ENCODE data around the gene LPIN2.
"Not testable (repeated sequence)": the region's sequence is repeated elsewhere in the genome, so short reads cannot be mapped to it uniquely, and the experiment has no call there.

Gene LPIN2

GRCh38 chr18:3013024-3013804 is at the start of gene LPIN2:
TSS of gene LPIN2 (minus strand) at chr18:3013144. CDS start at chr18:2960840, 52,304 bp downstream.
- peak; percentile 93 to 94 for DNase-seq

GRCh38 chr18:3061581-3062312 is 48.8 kb upstream of the LPIN2 start:
- peak in 1 of 2 donors; percentile 25 for DNase-seq

- DNase-seq = peak; percentile 34 to 36
Observed at GRCh38 chr18:3060667-3061580, 48.0 kb upstream of the LPIN2 start.

GRCh38 chr18:3059272-3059671 is 46.3 kb upstream of the LPIN2 start:
- DNase-seq = no peak

- no peak for DNase-seq
Observed at GRCh38 chr18:3058328-3059191, 45.6 kb upstream of the LPIN2 start.

DNA sequence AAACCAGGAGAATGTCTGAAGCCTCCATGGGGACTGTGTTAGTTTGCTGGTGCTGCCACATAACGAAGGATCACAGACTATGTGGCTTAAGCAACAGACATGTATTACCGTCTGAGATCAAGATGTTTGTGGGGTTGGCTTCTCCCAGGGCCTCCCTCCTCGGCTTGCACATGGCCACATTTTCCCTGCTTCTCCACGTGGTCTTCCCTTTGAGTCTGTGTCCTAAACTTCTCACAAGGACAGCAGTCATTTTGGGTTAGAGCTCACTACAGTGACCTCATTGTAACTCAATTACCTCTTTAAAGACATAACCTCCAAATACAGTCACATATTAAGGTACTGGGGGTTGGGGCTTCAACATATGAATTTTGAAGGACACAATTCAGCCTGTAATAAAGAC is 44.6 kb upstream of the LPIN2 start:
- no peak for DNase-seq

- no peak for DNase-seq
Observed at GRCh38 chr18:3056311-3056710, 43.4 kb upstream of the LPIN2 start.

DNA sequence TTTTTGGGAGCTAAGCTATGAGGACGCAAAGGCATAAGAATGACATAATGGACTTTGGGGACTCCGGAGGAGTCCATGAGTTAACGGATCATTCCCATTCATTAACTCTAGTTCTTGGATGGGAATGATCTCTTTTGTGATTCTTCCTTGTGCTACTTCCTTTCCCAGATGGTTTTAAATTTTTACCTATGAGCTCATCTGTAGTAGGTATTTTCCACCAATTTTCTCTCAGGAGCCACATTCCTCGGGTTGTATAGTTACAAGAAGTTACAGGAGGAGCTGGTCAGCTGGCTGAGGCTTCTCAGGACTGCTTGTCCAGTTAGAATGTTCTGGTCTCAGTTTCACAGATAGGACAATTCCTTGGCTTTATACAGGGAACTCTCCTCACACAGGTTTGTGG is 42.9 kb upstream of the LPIN2 start:
- DNase-seq = no peak

- DNase-seq = no peak
Observed at GRCh38 chr18:3055186-3055728, 42.3 kb upstream of the LPIN2 start.

- DNase-seq = no peak
Observed at GRCh38 chr18:3054780-3055179, 41.8 kb upstream of the LPIN2 start.

GRCh38 chr18:3054214-3054613 is 41.3 kb upstream of the LPIN2 start:
- no peak for DNase-seq

DNA sequence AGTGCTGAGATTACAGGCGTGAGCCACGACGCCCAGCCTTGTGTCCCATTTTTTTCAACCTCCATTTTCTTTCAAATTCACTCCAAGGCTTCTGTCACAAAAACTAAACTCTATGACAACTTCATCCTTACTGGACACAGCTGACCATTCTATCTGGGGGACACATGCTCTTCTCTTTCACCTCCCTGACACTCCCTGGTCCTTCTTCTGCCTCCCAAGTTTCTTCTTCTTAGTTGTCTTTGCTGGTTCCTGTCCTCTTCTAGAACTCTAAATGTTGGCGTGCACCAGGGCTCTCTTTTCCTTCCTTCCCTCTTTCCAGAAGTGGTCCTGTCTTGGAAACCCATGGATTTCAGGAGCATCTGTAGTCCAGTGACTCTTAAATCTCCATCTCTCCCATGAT is 40.1 kb upstream of the LPIN2 start:
- DNase-seq = no peak

DNA sequence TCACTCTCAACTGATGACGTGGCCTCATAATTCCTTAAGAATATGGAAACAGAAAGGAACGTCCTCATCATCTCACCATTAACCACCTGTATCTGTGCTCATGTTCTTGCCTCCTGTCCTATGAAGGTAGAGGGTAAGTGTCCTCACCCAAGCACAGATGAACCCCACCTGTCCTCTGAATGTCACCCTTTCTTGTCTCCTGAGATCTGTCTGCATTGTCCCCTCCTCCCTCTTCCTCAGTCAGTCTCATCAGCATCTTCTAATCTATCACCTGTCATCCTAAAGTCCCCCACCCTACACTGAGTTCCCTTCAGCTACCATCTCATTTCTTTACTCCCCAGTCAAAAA is 39.4 kb upstream of the LPIN2 start:
- DNase-seq = no peak

DNA sequence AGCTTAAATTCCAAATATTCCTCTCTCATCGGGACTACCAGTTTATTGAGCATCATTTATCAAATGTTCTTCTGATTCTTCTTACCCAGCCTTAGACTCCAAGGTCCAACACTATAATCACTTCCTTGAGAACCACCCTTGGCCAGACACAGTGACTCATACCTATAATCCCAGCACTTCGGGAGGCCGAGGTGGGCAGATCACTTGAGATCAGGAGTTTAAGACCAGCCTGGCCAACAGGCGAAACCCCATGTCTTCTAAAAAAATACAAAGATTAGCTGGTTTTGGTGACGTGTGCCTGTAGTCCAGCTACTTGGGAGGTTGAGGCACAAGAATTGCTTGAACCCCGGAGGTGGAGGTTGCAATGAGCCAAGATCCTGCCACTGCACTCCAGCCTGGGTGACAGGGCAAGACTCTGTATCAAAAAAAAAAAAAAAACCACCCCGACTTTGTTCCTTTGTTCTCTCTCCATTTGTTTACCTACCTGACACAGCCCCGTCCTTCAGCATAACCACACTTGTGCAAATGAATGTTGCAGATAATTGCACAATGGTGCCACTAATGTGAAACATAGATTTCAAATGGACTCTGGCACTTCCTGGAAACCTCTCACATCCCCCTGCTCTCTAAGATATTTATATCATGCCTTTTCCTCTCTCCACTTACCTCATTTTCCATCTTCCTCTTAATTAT is 38.9 kb upstream of the LPIN2 start:
- no peak for DNase-seq

- DNase-seq = not testable (repeated sequence)
Observed at GRCh38 chr18:3049897-3050454, 37.0 kb upstream of the LPIN2 start.

DNA sequence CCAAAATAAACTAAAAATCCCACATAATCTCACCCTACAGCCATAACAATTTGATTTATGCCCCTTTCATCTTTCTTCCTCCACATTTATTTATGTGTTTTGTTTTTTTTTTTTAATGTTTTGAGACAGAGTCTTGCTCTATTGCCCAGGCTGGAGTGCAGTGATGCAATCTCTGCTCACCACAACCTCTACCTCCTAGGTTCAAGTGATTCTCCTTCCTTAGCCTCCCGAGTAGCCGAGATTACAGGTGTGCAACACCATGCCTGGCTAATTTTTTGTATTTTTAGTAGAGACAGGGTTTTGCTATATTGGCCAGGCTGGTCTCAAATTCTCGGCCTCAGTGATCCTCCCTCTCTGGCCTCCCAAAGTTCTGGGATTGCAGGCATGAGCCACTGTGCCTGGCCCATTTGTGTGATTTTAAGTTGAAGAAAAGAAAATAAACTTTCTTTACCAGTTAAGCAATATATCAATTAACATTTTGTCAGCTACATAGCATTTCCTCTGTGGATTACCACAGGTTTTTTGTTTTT is 35.9 kb upstream of the LPIN2 start:
- DNase-seq = no peak

- no peak for DNase-seq
Observed at GRCh38 chr18:3048121-3048520, 35.2 kb upstream of the LPIN2 start.

- DNase-seq = no peak
Observed at GRCh38 chr18:3046216-3046808, 33.4 kb upstream of the LPIN2 start.

GRCh38 chr18:3044931-3045698 is 32.2 kb upstream of the LPIN2 start:
- DNase-seq = no peak

GRCh38 chr18:3042379-3042778 is 29.4 kb upstream of the LPIN2 start:
- DNase-seq = no peak

Measured in activated CD4-positive, alpha-beta T cell treated with anti-CD3 and anti-CD28 coated beads for 4 hours (primary cell).